GM12864 (cell line): ENCODE measurements around the gene NDUFAB1.
"Not testable (repeated sequence)": the region's sequence is repeated elsewhere in the genome, so short reads cannot be mapped to it uniquely, and the experiment has no call there.

Source experiments
- DNase-seq: peaks from one replicate; pipeline ENCODE4 v3.0.0-alpha.2; 2011; ENCODE audit warnings: low read depth
- H3K4me3 ChIP-seq: 2 replicates; pipeline ENCODE4 v1.5.1; 2011; ENCODE audit warnings: mild to moderate bottlenecking, low read depth, low read length, control low read depth
- CTCF ChIP-seq: IDR thresholded peaks from 2 replicates; pipeline ENCODE4 v1.5.1; 2011; ENCODE audit warnings: low read depth, mild to moderate bottlenecking, moderate library complexity, low read length, control low read depth, inconsistent platforms; ENCODE audit errors: missing control alignments

Gene NDUFAB1

DNA sequence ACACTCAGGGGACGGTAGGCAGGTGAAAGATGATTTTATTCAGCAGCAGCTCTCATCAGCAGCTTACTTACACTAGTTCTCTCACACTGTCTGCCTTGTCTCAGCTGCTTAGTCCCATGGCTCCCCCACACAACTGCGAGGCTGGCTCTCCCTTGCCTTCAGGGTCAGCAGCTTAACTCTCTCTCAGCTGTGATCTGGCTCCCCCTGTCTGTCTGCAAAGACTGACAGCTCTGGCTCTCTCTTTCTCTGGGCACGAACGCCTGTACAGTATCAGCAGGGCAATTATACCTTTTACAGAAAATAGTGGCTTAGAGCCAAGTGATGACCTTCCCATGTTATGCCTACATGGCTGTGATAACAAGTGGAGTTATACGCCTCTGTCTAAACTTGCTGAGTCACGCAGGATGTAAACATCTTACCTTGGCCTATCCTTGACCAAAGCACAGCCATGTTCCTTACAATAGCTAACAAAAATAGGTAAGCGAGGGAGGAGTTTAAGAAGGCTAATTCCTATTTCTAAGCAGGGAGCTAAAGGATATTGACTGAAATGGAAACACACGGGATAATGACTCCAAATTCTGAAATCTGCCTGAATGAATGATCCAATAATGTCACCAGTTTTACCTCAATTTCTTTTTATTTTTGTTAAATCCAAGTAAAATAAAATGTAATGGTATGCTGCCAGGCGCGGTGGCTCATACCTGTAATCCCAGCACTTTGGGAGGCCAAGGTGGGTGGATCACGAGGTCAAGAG lies 1.1 kb upstream of the NDUFAB1 start:
- DNase-seq: peak; percentile 48
- H3K4me3 ChIP-seq: peak overlapping the region; percentile 31
- peak; percentile 70 for TF ChIP-seq CTCF

DNA sequence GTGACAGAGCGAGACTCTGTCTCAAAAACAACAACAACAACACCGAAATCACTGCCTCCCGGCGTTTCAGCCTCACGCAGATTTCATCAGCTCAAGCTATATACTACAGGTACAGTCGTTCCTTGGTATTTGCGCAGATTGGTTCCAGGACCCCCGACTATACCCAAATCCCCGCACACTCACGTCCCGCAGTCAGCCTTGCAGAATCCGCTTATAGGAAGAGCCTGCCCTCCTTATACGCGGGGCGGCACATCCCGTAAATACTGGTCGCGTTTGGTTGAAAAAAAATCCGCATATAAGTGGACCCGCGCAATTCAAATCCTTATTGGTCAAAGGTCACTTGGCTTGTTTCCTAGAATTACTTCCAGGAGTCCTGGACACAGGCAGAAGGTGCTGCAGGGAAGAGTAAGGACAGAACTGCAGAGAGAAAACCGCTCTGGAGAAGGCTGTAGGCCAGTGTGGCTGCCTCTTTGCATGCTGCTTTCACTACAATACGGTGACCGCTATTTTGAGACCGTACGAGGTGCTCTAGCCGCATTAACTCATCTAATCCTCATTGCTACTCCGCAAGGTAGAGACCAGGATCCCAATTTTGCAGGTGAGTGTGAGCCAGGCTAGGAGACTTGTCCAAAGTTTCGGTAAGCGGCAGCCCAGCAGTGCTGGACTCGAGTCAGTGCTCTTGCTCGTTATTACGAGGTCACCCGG lies 718 bp downstream of the NDUFAB1 start:
- no peak for TF ChIP-seq CTCF
- DNase-seq: no peak
- peak overlapping the region; percentile 89 for H3K4me3 ChIP-seq

- H3K4me3 ChIP-seq: no peak overlapping the region
- TF ChIP-seq CTCF: no peak
These were observed 1.9 kb downstream of the NDUFAB1 start for GRCh38 chr16:23594186-23594585.

DNA sequence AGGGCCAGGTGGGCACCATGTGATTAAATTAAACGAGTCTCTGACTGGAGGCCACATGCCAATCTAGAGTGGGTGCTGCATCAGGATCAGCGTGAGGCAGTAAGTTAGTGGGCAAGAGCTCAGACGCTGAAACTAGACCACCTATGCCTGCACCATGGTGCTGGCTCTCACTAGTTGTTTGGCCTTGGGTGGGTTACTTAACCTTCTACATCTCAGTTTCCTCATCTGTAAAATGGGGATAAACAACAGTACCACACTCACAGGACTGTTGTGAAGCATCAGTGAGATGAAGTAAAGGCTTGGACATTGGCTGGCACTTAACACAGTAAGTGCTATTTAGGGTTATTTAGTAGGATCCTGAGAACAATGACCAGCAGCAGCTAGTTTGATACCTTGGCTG lies 5.9 kb downstream of the NDUFAB1 start:
- TF ChIP-seq CTCF: no peak
- no peak overlapping the region for H3K4me3 ChIP-seq
- no peak for DNase-seq

More at GRCh38 chr16:23594186-23594585, 1.9 kb downstream of the NDUFAB1 start:
- no peak for DNase-seq

- TF ChIP-seq CTCF: no peak
- no peak overlapping the region for H3K4me3 ChIP-seq
- no peak for DNase-seq
These were observed 8.4 kb downstream of the NDUFAB1 start for GRCh38 chr16:23587726-23588125.

DNA sequence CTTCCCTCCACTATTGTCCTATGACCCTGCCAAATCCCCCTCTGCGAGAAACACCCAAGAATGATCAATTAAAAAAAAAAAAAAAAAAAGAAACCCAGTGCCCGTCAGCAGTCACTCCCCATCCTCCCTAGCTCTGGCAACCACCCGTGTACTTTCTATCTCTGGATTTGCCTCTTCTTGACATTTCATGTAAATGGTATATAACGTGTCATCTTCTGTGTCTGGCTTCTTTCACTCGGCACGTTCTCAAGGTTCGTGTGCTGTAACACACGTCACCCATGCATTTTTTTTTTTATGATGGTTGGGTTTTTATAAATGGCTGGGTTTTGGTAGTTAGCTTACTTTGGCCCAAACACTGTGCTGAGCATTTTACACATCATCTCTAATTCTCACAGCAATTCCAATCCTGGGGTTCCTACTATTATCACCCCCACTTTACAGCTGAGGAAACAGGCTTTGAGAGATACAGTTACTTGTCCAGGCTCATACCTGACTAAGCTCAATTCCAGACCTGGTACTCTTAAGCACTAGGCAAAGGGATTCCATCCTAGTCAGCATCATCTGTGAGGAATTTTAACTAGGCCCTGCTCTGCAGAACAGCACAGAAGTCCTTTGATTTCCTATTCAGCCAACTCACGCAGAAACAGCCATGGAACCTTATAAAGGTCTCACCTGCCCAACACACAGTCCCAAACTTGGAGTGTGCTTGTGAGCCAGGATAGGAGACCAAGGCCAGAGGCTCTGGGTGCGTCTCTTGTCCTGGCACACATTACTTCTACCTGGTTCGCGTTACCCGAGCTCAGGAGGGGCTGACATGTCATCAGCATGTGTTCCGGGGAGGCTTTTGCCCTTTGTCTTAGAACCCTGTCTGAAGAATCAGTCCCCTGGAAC lies 11.7 kb downstream of the NDUFAB1 start:
- no peak for DNase-seq
- no peak overlapping the region for H3K4me3 ChIP-seq

DNA sequence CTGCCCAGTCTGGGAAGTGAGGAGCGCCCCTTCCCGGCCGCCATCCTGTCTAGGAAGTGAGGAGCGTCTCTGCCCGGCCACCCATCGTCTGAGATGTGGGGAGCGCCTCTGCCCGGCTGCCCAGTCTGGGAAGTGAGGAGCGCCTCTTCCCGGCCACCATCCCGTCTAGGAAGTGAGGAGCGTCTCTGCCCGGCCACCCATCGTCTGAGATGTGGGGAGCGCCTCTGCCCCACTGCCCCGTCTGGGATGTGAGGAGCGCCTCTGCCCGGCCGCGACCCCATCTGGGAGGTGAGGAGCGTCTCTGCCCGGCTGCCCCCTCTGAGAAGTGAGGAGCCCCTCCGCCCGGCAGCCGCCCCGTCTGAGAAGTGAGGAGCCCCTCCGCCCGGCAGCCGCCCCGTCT lies 12.8 kb downstream of the NDUFAB1 start:
- not testable (repeated sequence) for DNase-seq, H3K4me3 ChIP-seq

More for the DNA sequence above, 11.7 kb downstream of the NDUFAB1 start:
- no peak for TF ChIP-seq CTCF
